Lower leg skin (tissue), 3 donors: ENCODE results near the gene SUGCT.

ENCODE experiments used
- POLR2A ChIP-seq, 2 donors: fragments of 450-650 bp; IDR thresholded peaks; one replicate each; pipeline ENCODE4 v1.6.1; 2016 to 2017; ENCODE audit warnings: antibody characterized with exemption in 2 of 2, mild to moderate bottlenecking in 1 of 2, moderate library complexity in 1 of 2
- TF ChIP-seq, protein P1 (sequence below), 3 donors: fragments of 450-650 bp; IDR thresholded peaks; one replicate each; pipeline ENCODE4 v1.5.1; 2016; ENCODE audit warnings: antibody characterized with exemption in 3 of 3, mild to moderate bottlenecking in 3 of 3, moderate library complexity in 2 of 3

DNA sequence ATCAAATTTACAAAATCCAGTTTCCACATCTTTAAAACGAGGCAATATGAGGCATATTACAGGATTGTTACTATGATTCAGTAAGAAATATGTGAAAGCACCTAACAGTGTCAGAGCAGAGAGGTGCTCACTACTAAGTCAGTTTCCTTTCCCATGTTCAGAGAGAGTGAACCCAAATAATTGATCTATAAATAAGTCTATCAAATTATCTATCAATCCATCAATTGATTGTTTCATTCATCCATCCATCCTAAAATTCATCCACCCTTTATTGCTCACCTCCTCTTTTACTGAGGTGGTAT, 340.8 kb downstream of the SUGCT start:
- TF ChIP-seq, protein P1, sequence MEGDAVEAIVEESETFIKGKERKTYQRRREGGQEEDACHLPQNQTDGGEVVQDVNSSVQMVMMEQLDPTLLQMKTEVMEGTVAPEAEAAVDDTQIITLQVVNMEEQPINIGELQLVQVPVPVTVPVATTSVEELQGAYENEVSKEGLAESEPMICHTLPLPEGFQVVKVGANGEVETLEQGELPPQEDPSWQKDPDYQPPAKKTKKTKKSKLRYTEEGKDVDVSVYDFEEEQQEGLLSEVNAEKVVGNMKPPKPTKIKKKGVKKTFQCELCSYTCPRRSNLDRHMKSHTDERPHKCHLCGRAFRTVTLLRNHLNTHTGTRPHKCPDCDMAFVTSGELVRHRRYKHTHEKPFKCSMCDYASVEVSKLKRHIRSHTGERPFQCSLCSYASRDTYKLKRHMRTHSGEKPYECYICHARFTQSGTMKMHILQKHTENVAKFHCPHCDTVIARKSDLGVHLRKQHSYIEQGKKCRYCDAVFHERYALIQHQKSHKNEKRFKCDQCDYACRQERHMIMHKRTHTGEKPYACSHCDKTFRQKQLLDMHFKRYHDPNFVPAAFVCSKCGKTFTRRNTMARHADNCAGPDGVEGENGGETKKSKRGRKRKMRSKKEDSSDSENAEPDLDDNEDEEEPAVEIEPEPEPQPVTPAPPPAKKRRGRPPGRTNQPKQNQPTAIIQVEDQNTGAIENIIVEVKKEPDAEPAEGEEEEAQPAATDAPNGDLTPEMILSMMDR (IDR thresholded peaks at IDR 0.05): no peak
- TF ChIP-seq POLR2A (IDR thresholded peaks at IDR 0.05): no peak
